ENCODE results near the gene PDK4. TPM values are rescaled to one million over a fixed set of nuclear protein-coding genes. Genes with fewer than 3 reads are reported as not detected.

Gene PDK4
- total RNA-seq, 1 donor from 2014 or later = 156 TPM

DNA sequence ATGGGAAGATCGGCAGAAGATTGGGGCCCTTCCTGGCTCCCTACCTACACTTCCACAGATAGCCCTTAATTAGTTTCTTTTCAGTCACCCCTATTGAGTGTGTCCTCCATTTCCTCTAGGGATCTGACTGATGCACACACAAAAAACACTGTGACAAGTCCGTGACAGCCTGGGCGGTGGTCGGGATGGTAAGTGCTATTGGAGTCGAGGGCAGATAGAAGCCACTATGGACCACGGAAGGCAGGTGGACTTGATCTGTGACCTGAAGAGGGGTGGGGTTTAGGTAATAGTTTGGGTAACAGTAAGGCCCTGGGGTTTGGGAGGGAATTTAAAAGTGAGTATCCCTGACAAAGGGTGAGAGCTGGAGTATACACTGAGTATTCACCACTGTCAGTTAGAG, 53.0 kb downstream of the PDK4 start:
- Histone ChIP-seq H3K4me3 (no peak overlapping the region), H3K27me3 (no peaks in the 10 kb centered on the region), H3K9me3 (no peaks in the 10 kb centered on the region), H3K4me1 (peaks cover 31% of the 10 kb centered on the region), H3K27ac (no peak overlapping the region), H3K36me3 (no peaks in the 10 kb centered on the region)
- no peak for DNase-seq
- intact Hi-C loops (cut with DNase I) = no loop called here
- TF ChIP-seq, protein P1, sequence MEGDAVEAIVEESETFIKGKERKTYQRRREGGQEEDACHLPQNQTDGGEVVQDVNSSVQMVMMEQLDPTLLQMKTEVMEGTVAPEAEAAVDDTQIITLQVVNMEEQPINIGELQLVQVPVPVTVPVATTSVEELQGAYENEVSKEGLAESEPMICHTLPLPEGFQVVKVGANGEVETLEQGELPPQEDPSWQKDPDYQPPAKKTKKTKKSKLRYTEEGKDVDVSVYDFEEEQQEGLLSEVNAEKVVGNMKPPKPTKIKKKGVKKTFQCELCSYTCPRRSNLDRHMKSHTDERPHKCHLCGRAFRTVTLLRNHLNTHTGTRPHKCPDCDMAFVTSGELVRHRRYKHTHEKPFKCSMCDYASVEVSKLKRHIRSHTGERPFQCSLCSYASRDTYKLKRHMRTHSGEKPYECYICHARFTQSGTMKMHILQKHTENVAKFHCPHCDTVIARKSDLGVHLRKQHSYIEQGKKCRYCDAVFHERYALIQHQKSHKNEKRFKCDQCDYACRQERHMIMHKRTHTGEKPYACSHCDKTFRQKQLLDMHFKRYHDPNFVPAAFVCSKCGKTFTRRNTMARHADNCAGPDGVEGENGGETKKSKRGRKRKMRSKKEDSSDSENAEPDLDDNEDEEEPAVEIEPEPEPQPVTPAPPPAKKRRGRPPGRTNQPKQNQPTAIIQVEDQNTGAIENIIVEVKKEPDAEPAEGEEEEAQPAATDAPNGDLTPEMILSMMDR (IDR thresholded peaks at IDR 0.05) = no peak
- ATAC-seq = no peak

DNA sequence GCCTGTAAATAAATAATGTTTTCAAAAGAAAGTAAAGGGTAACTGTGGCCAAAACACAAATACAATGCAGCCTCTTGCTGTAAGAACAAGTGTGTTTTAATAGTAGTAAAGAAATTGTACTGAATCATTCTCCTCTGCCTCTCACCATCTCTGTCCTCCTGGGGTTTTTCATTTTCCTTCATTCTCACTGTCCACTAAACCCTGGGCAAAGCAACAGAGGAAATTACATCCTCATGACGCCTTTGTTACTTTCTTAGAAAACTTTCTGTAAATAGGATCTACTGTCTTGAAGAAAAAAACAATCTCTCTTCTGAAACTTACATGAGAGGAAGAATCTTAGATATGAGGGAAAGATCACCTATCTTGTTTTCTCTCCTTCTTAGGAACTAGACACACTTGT, 56.0 kb downstream of the PDK4 start:
- H3K4me1 ChIP-seq = peaks cover 4% of the 10 kb centered on the region
- intact Hi-C loops (cut with DNase I) = no loop called here
- H3K27me3 ChIP-seq = no peaks in the 10 kb centered on the region
- H3K4me3 ChIP-seq = no peak overlapping the region
- TF ChIP-seq, protein P1 (IDR thresholded peaks at IDR 0.05) = no peak
- ATAC-seq (no peak), DNase-seq (no peak)
- H3K9me3 ChIP-seq = no peaks in the 10 kb centered on the region
- H3K36me3 ChIP-seq = no peaks in the 10 kb centered on the region
- H3K27ac ChIP-seq = no peak overlapping the region

DNA sequence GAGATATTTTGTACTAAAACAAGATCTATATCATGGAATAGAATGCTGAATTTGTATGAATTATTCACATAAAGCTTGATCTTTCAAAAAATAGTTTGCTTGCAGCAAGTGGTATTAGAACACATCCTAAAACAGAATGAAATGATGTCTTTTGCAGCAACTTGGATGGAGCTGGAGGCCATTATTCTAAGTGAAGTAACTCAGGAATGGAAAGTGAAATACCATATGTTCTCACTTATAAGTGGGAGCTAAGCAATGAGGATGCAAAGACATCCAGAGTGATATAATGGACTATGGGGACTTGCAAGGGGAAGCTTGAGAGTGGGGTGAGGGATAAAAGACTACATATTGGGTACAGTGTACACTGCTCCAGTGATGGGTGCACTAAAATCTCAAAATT, 56.9 kb downstream of the PDK4 start:
- Histone ChIP-seq H3K9me3 (no peaks in the 10 kb centered on the region), H3K4me1 (peaks cover 3% of the 10 kb centered on the region), H3K27ac (no peak overlapping the region), H3K27me3 (no peaks in the 10 kb centered on the region), H3K4me3 (no peak overlapping the region), H3K36me3 (no peaks in the 10 kb centered on the region)
- TF ChIP-seq, protein P1 (IDR thresholded peaks at IDR 0.05) = no peak
- no peak for DNase-seq
- ATAC-seq = no peak
- intact Hi-C loops (cut with DNase I) = no loop called here

DNA sequence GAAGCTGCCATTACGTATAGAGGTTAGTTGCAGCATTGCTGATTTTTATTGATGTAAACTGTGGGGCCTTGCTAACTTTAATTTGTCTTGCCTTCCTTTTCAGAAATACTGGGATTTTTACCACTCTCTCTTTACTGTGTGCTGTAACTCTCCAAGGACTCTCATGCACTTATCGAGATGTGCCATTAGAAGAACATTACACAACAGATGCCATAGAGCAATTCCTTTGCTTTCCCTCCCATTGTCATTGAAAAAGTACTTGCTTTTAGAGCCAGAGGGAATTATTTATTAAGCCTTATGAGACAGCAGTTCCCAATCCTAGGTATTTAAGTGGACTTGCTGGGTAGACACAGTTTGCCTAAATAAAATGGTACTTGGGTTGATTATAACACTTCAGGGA, 58.8 kb downstream of the PDK4 start:
- DNase-seq (no peak), ATAC-seq (peak; percentile 15)
- Histone ChIP-seq H3K9me3 (no peaks in the 10 kb centered on the region), H3K27ac (no peak overlapping the region), H3K4me1 (peaks cover 3% of the 10 kb centered on the region), H3K36me3 (no peaks in the 10 kb centered on the region), H3K27me3 (no peaks in the 10 kb centered on the region), H3K4me3 (no peak overlapping the region)
- TF ChIP-seq, protein P1 (IDR thresholded peaks at IDR 0.05) = no peak
- intact Hi-C loops (cut with DNase I) = no loop called here

- H3K4me3 ChIP-seq = no peak overlapping the region
- H3K36me3 ChIP-seq = no peaks in the 10 kb centered on the region
- no peaks in the 10 kb centered on the region for H3K9me3 ChIP-seq
- no peak overlapping the region for H3K27ac ChIP-seq
- no peaks in the 10 kb centered on the region for H3K27me3 ChIP-seq
- intact Hi-C loops (cut with DNase I) = no loop called here
- ATAC-seq (no peak), DNase-seq (no peak)
- peaks cover 3% of the 10 kb centered on the region for H3K4me1 ChIP-seq
- TF ChIP-seq, protein P1 (IDR thresholded peaks at IDR 0.05) = no peak
Observed at GRCh38 chr7:95536656-95537311, 59.5 kb downstream of the PDK4 start.

- no peak overlapping the region for H3K27ac ChIP-seq
- H3K4me3 ChIP-seq = no peak overlapping the region
- TF ChIP-seq, protein P1 (IDR thresholded peaks at IDR 0.05) = no peak
- intact Hi-C loops (cut with DNase I) = no loop called here
- no peak for ATAC-seq
- H3K4me1 ChIP-seq = peaks cover 3% of the 10 kb centered on the region
- DNase-seq = no peak
- H3K36me3 ChIP-seq = no peaks in the 10 kb centered on the region
- H3K9me3 ChIP-seq = no peaks in the 10 kb centered on the region
- no peaks in the 10 kb centered on the region for H3K27me3 ChIP-seq
Observed at GRCh38 chr7:95535662-95536061, 60.7 kb downstream of the PDK4 start.

Data from upper lobe of right lung (tissue), 1 donor.